ENCODE data around the gene PPM1H.
"Not testable (repeated sequence)": the region's sequence is repeated elsewhere in the genome, so short reads cannot be mapped to it uniquely, and the experiment has no call there.

PPM1H gene

GRCh38 chr12:62731055-62731820 lies 203.7 kb downstream of the PPM1H start:
- H3K4me3 ChIP-seq (ENCODE audit: low read depth, low read length), result no peak overlapping the region
- DNase-seq (ENCODE audit: low read depth), result peak; percentile 78
- TF ChIP-seq MYC (IDR thresholded peaks at IDR 0.05; ENCODE audit: low read depth, low read length) (no peak), CTCF (IDR thresholded peaks at IDR 0.05; ENCODE audit: low read depth, low read length) (no peak), MAX (IDR thresholded peaks at IDR 0.05; ENCODE audit: low read depth, low read length) (no peak), POLR2A (IDR thresholded peaks at IDR 0.05; ENCODE audit: extremely low read depth, insufficient read length) (no peak)

DNA sequence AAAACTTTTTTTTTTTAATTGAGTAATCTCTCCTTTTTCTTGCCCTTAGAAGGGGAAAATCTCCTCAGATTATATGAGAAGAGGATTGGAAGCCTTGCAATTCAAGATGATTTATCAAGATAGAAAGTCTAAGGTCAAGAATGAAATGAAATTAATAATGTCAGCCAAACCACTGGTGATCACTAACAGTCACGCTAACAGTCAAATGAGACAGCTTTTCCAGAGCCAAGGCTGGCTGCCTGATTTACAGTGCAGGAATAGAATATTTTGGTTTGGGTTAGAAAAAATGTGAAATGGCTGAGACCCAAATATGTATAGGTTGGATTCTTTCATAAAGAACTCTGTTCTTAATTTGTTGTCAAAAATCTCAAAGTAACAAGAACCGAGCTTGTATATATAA lies 204.3 kb downstream of the PPM1H start:
- TF ChIP-seq CTCF (IDR thresholded peaks at IDR 0.05; ENCODE audit: low read depth, low read length) (no peak), POLR2A (IDR thresholded peaks at IDR 0.05; ENCODE audit: extremely low read depth, insufficient read length) (no peak), MAX (IDR thresholded peaks at IDR 0.05; ENCODE audit: low read depth, low read length) (no peak), MYC (IDR thresholded peaks at IDR 0.05; ENCODE audit: low read depth, low read length) (no peak)
- no peak overlapping the region for H3K4me3 ChIP-seq (ENCODE audit: low read depth, low read length)

DNA sequence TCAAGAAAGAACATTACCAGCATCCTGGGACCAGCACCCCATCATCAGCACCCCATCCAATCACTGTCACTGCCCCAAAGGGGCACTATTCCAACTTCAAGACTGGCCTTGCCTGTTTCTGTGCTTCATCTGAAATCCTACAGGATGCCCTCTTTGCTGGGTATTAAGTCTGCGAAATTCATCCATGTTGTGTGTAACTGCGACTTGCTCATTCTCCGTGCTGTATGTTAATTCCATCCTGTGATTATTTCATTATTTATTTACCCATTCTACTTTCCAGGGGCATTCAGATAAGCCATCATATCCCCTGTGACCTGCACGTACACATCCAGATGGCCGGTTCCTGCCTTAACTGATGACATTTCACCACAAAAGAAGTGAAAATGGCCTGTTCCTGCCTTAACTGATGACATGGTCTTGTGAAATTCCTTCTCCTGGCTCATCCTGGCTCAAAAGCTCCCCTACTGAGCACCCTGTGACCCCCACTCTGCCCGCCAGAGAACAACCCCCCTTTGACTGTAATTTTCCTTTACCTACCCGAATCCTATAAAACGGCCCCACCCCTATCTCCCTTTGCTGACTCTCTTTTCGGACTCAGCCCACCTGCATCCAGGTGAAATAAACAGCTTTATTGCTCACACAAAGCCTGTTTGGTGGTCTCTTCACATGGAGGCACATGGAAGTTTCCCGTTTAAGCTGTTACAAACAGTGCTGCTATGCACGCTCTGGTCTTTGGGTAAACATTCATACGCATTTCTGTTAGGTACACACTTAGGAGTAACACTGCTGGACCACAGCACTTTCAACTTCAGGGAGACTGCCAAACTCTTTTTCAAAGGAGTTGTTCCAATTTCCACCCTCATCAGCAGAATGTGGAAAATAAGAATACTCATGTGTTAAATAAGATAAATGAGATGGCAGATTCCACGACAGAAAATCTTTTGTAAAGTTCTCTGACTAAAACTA lies 205.1 kb downstream of the PPM1H start:
- not testable (repeated sequence) for H3K4me3 ChIP-seq (ENCODE audit: low read depth, low read length); DNase-seq (ENCODE audit: low read depth)

More for the DNA sequence above, 204.3 kb downstream of the PPM1H start:
- DNase-seq (ENCODE audit: low read depth), result no peak

- peak; percentile 31 for DNase-seq (ENCODE audit: low read depth)
- no peak overlapping the region for H3K4me3 ChIP-seq (ENCODE audit: low read depth, low read length)
- TF ChIP-seq MAX (IDR thresholded peaks at IDR 0.05; ENCODE audit: low read depth, low read length) (no peak), POLR2A (IDR thresholded peaks at IDR 0.05; ENCODE audit: extremely low read depth, insufficient read length) (no peak), CTCF (IDR thresholded peaks at IDR 0.05; ENCODE audit: low read depth, low read length) (no peak), MYC (IDR thresholded peaks at IDR 0.05; ENCODE audit: low read depth, low read length) (no peak)
These were observed 206.2 kb downstream of the PPM1H start for GRCh38 chr12:62728741-62729140.

- TF ChIP-seq POLR2A (IDR thresholded peaks at IDR 0.05; ENCODE audit: extremely low read depth, insufficient read length) (no peak), CTCF (IDR thresholded peaks at IDR 0.05; ENCODE audit: low read depth, low read length) (no peak), MYC (IDR thresholded peaks at IDR 0.05; ENCODE audit: low read depth, low read length) (no peak), MAX (IDR thresholded peaks at IDR 0.05; ENCODE audit: low read depth, low read length) (no peak)
- no peak for DNase-seq (ENCODE audit: low read depth)
- H3K4me3 ChIP-seq (ENCODE audit: low read depth, low read length), result no peak overlapping the region
These were observed 208.4 kb downstream of the PPM1H start for GRCh38 chr12:62726471-62726980.

- TF ChIP-seq CTCF (IDR thresholded peaks at IDR 0.05; ENCODE audit: low read depth, low read length) (no peak), MYC (IDR thresholded peaks at IDR 0.05; ENCODE audit: low read depth, low read length) (no peak), MAX (IDR thresholded peaks at IDR 0.05; ENCODE audit: low read depth, low read length) (no peak), POLR2A (IDR thresholded peaks at IDR 0.05; ENCODE audit: extremely low read depth, insufficient read length) (no peak)
- H3K4me3 ChIP-seq (ENCODE audit: low read depth, low read length), result no peak overlapping the region
- no peak for DNase-seq (ENCODE audit: low read depth)
These were observed 209.2 kb downstream of the PPM1H start for GRCh38 chr12:62725781-62726180.
